HG02973 (cell line): ENCODE measurements around the gene ZNF827.
"Not testable (repeated sequence)": the region's sequence is repeated elsewhere in the genome, so short reads cannot be mapped to it uniquely, and the experiment has no call there.

ENCODE experiments used
- ATAC-seq: cut with Tn5 transposase; IDR thresholded peaks from one replicate; pipeline ENCODE4 v1.9.1; 2021; ENCODE audit warnings: moderate library complexity; ENCODE audit not compliant: unreplicated experiment

The ZNF827 gene

GRCh38 chr4:145832384-145832783, 106.2 kb downstream of the ZNF827 start:
- ATAC-seq: not testable (repeated sequence)

- ATAC-seq: peak; percentile 49
Measured at GRCh38 chr4:145830699-145831098, 107.9 kb downstream of the ZNF827 start.

GRCh38 chr4:145829629-145830395, 108.8 kb downstream of the ZNF827 start:
- peak; percentile 30 for ATAC-seq

- peak; percentile 90 for ATAC-seq
Measured at GRCh38 chr4:145828802-145829485, 109.7 kb downstream of the ZNF827 start.

- no peak for ATAC-seq
Measured at GRCh38 chr4:145827885-145828284, 110.7 kb downstream of the ZNF827 start.

- no peak for ATAC-seq
Measured at GRCh38 chr4:145825255-145825654, 113.4 kb downstream of the ZNF827 start.

- ATAC-seq: no peak
Measured at GRCh38 chr4:145824463-145824862, 114.2 kb downstream of the ZNF827 start.

GRCh38 chr4:145823743-145824142, 114.9 kb downstream of the ZNF827 start:
- no peak for ATAC-seq

- ATAC-seq: no peak
Measured at GRCh38 chr4:145822581-145822980, 116.0 kb downstream of the ZNF827 start.

- no peak for ATAC-seq
Measured at GRCh38 chr4:145822181-145822580, 116.4 kb downstream of the ZNF827 start.

- no peak for ATAC-seq
Measured at GRCh38 chr4:145821766-145822165, 116.9 kb downstream of the ZNF827 start.

GRCh38 chr4:145820407-145820806, 118.2 kb downstream of the ZNF827 start:
- no peak for ATAC-seq

- ATAC-seq: no peak
Measured at GRCh38 chr4:145819853-145820181, 118.8 kb downstream of the ZNF827 start.

GRCh38 chr4:145819101-145819852, 119.3 kb downstream of the ZNF827 start:
- ATAC-seq: no peak

- ATAC-seq: no peak
Measured at GRCh38 chr4:145818011-145818410, 120.6 kb downstream of the ZNF827 start.

GRCh38 chr4:145816091-145816490, 122.5 kb downstream of the ZNF827 start:
- ATAC-seq: no peak

GRCh38 chr4:145815626-145816025, 123.0 kb downstream of the ZNF827 start:
- no peak for ATAC-seq

- ATAC-seq: no peak
Measured at GRCh38 chr4:145815027-145815612, 123.5 kb downstream of the ZNF827 start.

- no peak for ATAC-seq
Measured at GRCh38 chr4:145814246-145814645, 124.4 kb downstream of the ZNF827 start.

- ATAC-seq: no peak
Measured at GRCh38 chr4:145812919-145813318, 125.7 kb downstream of the ZNF827 start.

GRCh38 chr4:145808848-145809512, 129.6 kb downstream of the ZNF827 start:
- no peak for ATAC-seq
